GM12892 (cell line): ENCODE data around the gene FAM236B.
"Not testable (repeated sequence)": the region's sequence is repeated elsewhere in the genome, so short reads cannot be mapped to it uniquely, and the experiment has no call there.

Experiments
- POLR2A ChIP-seq: IDR thresholded peaks from 2 replicates; pipeline ENCODE4 v1.6.1; 2011; ENCODE audit warnings: low read depth, low read length, control low read depth
- POLR2AphosphoS5 ChIP-seq: IDR thresholded peaks from 2 replicates; pipeline ENCODE4 v1.6.1; 2011; ENCODE audit warnings: low read depth, low read length, control low read depth
- TAF1 ChIP-seq: IDR thresholded peaks from 2 replicates; pipeline ENCODE4 v1.6.1; 2011; ENCODE audit warnings: low read depth, mild to moderate bottlenecking, control low read depth, low read length, borderline replicate concordance

GRCh38 chrX:72760454-72760853 is 22.0 kb downstream of the FAM236B start:
- TF ChIP-seq POLR2A, POLR2AphosphoS5, TAF1: not testable (repeated sequence)
